NCI-H2029 (cell line): Measurements from ENCODE around the gene CEP170B.
"Not testable (repeated sequence)": the region's sequence is repeated elsewhere in the genome, so short reads cannot be mapped to it uniquely, and the experiment has no call there.

Source experiments
- DNase-seq: peaks from one replicate; lab custom pipeline; 2025; lab: John Stamatoyannopoulos, UW

Gene CEP170B

DNA sequence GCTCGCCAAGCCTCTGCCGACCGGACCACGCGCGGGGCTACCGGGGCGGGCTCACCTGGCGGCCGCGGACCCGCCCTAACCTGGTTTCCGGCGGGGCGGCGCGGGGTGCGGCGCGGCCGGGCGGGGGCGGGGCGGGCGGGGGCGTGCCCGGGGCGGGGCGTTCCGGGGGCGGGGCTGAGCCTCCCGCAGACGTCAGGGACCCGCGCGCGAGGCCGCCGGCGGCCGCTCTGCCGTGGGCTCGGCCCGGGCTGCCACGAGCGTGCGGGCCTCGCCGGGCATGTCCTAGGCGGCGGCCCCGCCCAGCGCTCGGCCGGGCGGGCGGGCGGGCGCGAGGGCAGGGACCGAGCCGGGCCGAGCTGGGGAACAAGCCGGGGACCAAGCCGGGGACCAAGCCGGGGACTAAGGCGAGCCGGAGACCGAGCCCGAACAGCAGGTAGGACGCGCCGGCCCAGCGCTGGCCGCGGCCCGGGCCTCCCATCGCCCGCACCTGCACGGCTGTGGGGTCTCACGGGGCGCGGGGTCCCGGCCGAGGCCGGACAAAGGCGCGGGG is at the start of gene CEP170B:
TSS of gene CEP170B (plus strand) at position 188 of the 550 bp plus-strand sequence. CDS start 3,183 bp downstream, outside the sequence.
- no peak for DNase-seq

- DNase-seq = no peak
These were observed 48.5 kb upstream of the CEP170B start for GRCh38 chr14:104816616-104816884.

GRCh38 chr14:104817930-104818713 is 46.9 kb upstream of the CEP170B start:
- no peak for DNase-seq

GRCh38 chr14:104818714-104819161 is 46.3 kb upstream of the CEP170B start:
- DNase-seq = no peak

GRCh38 chr14:104819361-104819781 is 45.7 kb upstream of the CEP170B start:
- DNase-seq = no peak

GRCh38 chr14:104820669-104821228 is 44.3 kb upstream of the CEP170B start:
- DNase-seq = no peak

- no peak for DNase-seq
These were observed 43.7 kb upstream of the CEP170B start for GRCh38 chr14:104821229-104821945.

DNA sequence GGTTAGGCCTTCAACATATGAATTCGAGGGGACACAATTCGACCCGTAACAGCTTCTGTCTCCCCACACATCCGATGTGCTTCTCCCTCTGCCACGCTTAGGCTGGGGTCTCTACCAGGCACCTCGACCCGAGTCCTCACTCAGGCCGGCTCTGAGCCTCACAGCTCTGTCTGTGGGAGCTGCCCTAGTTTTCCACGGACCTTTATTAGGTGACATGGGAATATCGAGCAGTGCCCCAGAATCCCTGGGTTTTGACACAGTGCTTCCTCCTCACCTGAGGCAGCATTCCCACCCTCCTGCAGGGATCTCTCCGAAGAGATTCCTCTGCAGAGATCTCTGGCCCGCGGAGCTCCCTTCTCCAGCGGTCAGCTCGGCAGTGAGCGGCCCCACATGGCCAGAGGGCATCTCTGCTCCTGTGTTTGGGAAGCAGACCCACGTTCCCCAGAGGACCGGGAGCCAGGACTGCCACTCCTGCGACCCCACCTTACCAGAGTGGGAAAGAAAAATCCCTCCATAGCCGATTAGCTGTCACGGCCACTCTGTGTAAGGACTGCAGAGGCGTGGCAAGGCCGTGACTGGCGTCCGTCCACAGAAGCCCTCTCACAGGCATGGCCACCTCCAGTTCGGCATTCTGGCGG is 43.0 kb upstream of the CEP170B start:
- DNase-seq = no peak

DNA sequence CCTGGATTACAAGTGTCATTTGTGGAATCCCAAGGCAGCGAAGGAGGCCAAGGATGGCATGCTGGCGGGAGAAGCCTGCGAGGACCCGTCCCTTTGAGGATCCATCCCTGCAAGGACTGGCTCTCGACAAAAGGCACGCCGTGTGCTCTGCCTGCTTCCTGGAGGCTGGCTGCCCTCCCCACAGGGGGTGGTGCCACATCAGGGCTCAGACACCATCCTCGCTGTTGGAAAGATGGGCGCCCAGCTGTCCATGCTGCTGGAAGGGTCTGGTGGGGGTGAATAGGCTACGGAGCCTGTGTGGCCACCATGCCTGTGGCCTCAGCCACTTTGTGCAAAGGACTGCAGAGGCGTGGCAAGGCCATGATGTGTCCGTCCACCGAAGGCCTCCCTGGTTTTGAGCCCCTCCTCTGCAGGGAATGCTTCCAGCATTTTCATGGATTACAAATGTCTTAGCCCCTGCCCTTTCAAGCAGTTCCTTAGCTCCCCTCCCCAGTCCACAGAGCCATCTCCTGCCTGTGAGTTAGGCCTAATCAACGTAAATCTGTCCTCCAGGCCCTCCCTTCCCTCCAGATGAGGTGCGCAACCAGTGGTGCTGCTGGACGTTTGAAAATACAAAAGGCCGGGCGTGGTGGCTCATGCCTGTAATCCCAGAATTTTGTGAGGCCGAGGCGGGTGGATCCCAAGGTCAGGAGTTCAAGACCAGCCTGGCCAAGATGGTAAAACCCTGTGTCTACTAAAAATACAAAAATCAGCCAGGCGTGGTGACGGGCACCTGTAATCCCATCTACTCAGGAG is 42.0 kb upstream of the CEP170B start:
- no peak for DNase-seq

GRCh38 chr14:104824353-104824997 is 40.6 kb upstream of the CEP170B start:
- DNase-seq = no peak

GRCh38 chr14:104826189-104826860 is 38.7 kb upstream of the CEP170B start:
- peak; percentile 26 for DNase-seq

- no peak for DNase-seq
These were observed 38.2 kb upstream of the CEP170B start for GRCh38 chr14:104826861-104827176.

- DNase-seq = peak; percentile 8
These were observed 37.7 kb upstream of the CEP170B start for GRCh38 chr14:104827177-104828055.

GRCh38 chr14:104830781-104831180 is 34.3 kb upstream of the CEP170B start:
- DNase-seq = no peak

GRCh38 chr14:104836171-104836935 is 28.7 kb upstream of the CEP170B start:
- DNase-seq = not testable (repeated sequence)

- DNase-seq = no peak
These were observed 23.3 kb upstream of the CEP170B start for GRCh38 chr14:104841730-104842129.

GRCh38 chr14:104843006-104843405 is 22.1 kb upstream of the CEP170B start:
- no peak for DNase-seq

GRCh38 chr14:104843442-104844305 is 21.4 kb upstream of the CEP170B start:
- no peak for DNase-seq
